SKM-1 treated with dmso at 0.1 percent for 144 hours (cell line): Measurements from ENCODE around the gene HIPK2.

Source experiments
- DNase-seq: peaks from one replicate; lab custom pipeline; 2025; ENCODE audit not compliant: unreplicated experiment; lab: John Stamatoyannopoulos, UW

Gene HIPK2

DNA sequence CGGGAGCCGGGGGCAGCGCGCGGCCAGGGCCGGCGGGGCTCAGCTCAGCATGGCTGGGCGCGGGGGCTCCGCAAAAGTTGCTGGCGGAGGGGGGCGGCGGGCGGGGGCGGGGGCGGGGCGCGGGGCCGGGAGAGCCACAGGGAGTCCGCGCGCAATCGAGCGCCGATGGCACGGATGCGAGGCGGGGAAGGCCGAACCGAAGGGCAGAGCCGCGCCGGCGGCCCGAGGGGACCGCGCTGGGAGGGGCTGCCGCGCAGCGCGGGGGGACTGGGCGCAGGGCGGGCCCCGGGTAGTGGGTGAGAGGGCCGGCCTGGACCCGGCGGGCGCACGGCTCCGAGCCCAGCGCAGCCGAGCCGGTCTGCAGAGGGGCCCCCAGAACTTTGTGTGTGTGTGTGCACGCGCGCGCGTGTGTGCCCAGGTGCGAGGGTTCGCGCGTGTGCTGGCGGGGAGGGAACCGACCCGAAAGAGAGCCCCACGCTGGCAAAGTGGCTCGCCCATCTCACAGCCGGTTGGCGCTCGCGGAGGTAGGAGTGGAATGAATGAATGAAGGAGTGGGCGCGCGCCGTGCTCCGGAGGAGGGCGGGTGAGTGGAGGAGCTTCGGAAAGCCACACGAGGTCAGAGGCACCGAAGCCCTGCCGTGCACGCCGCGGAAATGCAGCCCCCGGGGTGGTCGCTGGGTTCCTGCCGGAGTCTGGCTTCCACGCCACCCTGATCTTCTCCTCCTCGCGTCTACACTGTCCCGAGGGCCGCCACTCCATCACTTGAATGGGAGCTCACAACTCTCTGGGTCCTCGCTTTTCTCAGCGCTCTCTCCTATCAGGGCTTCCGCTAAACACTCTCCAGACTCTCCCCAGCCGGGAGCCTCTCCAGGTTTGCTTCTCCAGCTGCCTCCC, at the start of gene HIPK2:
HIPK2 (minus strand) TSS at position 51 of the 894 bp plus-strand sequence. CDS start 375 bp downstream, outside the sequence.
- peak; percentile 19 for DNase-seq

DNA sequence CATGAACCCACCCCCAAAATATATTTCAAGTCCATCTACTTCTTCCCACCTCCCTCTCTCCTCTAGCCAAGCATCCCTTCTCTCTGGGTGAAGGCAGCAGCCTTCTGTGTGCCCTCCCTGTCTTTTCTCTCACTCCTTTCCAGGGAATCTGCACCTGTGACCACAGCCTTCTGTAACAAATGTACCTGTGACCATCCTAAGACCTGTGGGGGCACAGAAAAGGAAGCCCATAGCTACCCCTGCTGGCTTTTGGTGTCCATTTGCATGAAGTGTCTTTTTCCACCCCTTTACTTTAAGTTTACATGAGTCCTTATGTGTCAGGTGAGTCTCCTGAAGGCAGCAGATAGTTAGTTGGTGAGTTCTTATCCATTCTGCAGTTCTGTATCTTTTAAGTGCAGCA, 49.2 kb upstream of the HIPK2 start:
- no peak for DNase-seq

DNA sequence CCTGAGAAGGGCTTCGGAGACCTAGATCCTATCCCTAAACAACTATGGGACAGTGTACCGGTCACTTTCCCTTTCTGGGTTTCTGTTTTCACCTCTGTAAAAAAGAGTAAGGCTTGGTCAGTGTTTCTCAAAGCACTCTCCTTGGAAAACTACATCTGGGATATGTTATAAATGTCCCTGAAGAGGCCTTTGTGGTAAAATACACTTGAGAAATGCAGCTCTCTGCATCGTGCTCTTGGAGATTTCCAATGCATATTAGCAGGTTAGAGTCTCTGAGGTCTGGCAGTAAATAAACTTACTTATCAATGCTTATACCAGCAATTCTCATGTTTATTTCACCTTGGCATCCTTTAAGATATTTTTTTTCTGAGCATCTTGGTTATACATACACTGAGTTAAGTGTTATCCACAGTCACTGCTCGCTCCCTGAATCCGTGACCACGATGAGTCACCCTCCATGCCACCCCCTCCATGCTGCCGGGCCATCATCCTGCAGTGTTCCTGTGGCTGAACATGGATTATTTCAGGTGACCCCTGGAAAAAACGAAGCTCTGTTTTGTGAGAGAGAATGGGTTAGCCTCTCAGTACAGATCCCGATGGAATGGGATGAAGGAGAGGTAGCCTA, 48.0 kb upstream of the HIPK2 start:
- DNase-seq = no peak

DNA sequence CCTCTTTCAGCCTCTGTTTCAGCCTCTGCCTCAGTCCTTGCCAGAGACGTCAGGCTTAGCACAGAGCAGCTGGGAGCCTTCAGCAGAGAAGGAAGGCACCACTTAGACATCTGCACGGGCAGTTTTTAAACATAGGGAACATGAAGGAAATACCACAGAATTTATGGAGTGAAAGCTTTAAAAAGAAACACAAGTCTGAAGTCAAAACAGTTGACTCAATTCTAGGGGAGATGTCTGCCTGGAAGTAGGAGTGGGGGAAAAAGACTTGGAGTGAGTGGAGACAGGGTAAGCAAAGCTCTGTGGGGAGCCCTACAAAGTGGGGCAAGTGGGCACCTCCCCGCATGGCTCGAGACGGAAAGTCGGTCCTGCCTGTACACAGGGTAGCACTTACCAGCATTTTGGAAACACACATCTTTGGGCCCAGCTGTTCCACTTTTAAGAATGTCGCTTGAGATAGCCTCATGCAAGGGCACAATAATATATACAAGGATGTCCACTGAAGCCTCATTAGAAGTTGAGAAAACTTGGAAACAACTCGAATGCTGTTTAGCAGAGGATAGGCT, 46.2 kb upstream of the HIPK2 start:
- no peak for DNase-seq

DNA sequence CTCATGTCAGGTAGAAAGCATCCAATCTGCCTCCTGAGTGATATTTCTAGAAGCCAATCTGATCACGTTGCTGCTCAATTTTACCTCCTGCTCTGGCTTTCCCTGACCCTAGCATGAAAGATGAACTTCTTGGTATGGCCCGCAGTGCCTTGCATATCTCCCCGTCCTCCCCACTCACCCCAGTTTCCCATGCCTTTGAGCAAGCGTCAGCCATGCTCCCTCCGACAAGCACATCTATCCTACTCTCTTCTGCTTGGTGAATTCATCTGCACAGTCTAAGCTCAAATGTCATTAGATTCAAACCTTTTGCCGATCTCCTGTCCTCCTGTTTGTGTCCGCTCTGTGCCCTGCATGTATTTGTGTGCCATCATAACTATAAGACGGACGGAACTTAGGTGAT, 45.1 kb upstream of the HIPK2 start:
- DNase-seq = no peak

DNA sequence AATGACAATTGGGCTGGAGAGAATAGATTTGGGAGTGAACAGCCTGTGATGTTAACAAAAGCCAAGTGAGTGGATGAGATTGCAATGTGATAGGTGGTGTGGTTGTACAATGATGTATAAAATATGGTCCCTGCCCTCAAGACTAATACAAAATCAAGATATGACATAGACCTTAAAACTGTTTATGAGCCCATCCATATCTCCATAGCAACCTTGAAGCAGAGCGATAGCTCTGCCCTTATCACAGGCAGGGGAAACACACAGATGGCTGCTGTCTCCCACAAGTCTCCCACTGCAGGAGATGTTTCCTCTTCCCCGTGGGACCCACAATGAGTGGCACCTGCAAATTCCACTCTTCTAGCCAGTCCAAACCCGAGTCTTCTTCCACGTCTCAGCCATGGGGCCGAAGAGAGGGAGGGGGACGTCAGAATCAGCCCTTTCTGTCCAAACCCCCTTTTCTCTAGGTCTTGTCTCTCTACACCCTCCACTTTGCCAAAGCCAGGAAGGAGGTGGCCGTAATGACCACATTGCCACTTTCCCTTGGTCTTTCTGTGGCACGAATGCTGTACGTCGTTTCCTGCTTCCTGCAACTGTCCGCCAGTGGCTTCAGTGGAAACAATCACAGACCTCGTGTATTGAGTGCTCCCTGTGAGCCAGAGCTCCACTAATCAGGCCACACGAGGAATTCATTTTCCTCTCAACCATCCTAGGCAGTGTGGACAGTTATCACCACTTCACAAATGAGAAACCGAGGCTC, 43.7 kb upstream of the HIPK2 start:
- no peak for DNase-seq

DNA sequence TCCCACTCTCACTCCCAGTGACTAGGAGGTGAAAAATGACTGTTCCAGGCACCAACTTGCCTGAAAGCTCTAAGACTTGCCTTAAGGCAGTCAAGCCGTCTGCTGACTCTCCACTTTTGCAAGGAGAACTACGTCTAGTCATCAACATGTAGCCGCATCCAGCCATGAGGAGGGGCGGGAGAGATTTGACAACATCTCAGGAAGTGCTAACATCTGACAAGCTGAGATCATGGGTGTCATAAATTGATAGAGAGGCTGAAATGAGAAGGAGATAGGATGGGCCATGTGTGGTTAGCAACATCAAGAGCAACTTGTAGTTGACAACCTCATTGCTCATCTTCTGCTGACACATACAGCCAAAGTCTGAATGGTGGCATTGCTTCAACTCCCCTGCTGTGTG, 42.3 kb upstream of the HIPK2 start:
- no peak for DNase-seq

DNA sequence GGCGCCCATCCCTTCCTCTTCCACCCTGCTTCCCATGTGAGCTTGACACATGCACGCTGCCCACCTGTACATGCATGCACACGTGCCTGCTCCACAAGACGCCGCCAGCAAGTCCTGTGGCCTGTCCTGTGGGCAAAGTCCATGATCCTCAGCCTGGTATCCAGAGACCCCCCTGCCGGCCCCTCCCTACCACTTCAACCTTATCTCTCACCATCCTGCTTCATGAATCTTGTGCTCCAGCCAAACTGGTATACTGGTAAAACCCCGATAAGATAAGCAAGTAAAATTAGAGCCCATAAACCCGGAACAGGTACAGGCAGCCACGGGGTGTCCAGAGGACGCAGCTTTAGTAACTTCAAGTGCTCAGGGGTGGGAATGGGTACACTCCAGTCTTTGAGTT, 39.5 kb upstream of the HIPK2 start:
- no peak for DNase-seq

DNA sequence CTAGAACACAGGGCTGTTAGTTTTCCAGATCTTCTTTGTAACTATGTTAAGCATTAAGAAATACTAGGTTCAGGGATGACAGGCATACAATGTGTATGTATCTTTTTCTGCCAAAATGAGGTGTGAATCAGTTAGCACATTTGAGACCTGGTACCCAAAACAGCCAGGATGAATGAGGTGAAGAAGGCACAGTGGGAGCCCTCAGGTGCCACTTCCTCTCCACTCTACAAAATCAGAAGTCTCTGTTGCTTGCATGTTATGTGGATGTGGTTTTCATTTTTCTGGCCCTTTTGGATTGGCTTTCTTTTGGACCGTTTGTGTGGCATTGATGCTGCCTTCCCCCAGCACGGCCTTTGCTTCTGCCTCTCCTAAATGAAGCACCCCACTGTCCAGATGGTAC, 35.9 kb upstream of the HIPK2 start:
- DNase-seq = no peak

DNA sequence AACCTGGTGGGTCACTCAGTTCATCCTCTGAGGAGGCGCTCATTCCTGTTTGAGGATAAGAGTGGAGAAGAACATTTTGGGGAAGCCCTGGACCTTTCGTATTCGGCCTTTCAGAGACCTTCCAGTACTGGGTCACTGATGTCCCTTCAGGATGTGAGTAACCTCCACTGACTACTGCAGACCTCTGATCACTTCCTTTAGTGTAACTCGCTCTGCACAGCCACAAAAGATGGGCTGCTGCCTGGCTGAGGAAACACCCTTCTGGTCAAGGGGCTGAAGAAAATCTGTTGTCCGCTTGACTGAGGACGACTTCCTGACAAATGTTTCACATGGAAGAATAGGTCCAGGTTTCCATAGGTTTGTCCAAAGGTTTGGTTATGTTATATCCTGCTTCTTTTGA, 35.4 kb upstream of the HIPK2 start:
- DNase-seq = no peak

DNA sequence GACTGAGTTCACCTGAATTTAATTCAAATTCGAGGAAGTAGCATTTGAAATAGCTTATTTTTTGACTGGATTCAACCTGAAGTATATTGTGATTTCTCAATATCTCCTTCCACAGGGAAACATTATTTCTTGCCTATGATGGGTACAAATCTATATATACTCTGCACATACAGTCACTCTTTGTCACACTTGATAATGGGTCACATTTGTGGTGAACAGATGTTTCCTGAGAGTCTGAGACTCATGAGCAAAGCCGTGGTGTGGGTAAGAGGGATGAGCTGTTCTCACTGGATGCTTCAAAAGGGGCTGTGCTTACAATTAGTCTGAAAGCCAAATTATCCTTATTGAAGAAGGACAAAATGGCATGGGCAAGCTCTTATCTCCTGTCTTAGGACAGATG, 33.3 kb upstream of the HIPK2 start:
- no peak for DNase-seq

DNA sequence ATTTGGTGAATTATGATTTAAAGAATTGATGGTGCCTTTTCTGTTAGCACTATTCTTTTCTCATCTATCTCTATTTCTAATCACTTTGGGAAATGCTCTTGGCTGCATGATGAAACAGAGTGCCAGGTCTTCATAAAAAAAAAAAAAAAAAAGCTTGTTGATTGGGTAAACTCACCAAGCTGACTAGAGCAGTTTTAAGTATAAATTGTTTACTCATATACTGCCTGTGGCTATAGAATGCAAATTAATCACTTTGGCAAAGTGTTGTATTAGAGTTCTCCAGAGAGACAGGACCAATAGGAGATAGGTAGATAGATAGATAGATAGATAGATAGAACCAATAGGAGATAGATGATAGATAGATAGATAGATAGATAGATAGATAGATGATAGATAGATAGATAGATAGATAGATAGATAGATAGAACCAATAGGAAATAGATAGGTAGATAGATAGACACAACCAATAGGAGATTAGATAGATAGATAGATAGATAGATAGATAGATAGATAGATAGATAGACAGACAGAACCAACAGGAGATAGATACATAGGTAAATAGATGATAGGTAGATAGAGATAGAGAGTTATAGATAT, 31.1 kb upstream of the HIPK2 start:
- DNase-seq = no peak

DNA sequence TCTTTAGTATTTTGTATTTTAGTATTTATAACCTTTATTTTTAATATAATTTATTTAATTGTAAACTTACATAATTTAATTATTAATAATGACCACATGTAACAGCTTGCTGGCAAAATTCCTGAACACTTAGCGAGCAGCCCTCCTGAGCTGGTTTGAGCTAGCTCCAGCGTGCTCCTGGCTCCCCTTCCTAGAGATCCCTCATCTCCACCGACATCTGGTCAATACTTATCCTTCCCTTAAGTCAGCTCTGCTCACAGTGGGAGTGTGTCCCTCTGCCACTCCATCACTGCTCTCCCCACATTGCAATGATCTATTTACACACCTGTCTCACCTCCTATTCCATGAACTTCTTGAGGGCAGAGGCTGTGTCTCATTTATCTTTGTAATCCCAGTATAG, 30.6 kb upstream of the HIPK2 start:
- no peak for DNase-seq

DNA sequence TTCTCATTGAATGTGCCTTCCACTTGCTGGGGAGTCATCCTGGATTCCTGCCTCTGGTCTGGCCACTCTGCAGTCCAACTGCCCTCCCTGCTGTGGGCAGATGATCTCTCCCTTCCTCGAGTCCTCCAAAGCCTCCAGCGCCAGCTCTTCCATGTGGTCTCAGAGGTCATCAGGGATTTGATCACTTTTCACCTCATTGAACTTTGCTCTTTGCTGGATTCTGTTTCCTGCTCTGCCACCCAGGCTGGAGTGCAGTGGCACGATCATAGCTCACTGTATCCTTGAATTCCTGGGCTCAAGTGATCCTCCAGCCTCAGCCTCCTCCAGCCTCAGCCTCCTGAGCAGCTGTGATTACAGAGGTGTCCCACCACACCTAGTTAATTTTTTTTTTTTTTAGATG, 29.2 kb upstream of the HIPK2 start:
- DNase-seq = no peak

DNA sequence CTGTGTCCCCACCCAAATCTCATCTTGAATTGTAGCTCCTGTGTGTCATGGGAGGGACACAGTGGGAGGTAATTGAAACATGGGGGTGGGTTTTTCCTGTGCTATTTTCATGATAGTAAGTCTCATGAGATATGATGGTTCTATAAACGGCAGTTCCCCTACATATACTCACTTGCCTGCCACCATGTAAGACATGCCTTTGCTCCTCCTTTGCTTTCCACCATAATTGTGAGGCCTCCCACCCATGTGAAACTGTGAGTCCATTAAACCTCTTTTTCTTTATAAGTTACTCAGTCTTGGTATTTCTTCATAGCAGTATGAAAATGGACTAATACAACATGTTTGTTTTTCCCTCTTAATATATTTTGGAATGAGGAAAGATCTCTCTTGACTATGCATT, 26.8 kb upstream of the HIPK2 start:
- no peak for DNase-seq

DNA sequence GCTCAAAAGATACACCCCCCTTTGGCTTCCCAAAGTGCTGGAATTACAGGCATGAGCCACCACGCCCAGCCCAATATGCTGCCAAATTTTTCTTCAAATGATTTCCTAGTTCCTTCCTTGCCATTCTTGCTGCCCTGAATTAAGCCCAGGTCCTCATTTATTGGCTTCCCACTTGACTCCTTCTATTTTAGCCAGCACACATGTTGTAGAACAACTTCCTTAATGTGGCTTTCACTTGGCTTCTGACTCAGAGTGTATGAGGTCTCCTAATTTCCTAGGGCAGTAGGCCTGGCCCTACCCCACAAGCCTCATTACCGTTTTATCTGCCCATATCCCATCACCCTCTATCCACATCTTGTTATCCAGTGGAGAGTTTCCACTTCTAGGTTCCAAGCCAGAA, 21.8 kb upstream of the HIPK2 start:
- peak; percentile 74 for DNase-seq

DNA sequence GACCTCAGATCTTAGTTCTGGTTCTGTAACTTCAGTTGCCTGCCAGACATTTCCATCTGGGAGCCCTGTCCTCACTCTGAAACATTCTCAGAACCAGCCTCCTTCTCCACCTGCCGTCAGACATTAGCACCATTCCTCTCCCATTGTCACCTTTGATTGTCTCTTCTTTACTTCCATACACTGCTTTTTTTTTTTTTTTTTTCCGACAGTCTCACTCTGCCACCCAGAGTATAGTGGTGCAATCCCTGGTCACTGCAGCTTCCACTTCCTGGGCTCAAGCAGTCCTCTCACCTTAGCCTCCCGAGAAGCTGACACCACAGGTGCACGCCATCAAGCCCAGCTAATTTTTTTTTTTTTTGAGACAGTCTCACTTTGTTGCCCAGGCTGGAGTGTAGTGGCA, 21.1 kb upstream of the HIPK2 start:
- DNase-seq = no peak

DNA sequence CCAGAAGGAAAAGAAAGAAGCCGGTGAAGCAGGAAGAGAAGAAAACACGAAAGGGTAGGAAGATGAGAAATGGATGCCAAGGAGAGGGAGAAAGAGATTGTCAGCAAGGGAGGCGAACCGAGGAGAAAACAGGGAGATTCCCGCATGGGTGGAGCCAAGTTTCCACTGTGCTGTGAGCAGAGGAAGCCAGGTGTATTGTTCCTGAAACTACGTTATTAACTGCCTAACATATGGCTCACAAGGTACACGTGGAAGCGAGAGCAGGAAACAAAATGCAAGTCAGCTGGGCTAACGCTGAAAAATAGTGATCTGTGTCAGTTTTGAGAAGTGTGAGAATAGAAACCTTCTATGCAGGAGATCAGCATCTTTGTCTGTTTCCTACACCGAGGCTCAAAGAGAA, 20.4 kb upstream of the HIPK2 start:
- no peak for DNase-seq

DNA sequence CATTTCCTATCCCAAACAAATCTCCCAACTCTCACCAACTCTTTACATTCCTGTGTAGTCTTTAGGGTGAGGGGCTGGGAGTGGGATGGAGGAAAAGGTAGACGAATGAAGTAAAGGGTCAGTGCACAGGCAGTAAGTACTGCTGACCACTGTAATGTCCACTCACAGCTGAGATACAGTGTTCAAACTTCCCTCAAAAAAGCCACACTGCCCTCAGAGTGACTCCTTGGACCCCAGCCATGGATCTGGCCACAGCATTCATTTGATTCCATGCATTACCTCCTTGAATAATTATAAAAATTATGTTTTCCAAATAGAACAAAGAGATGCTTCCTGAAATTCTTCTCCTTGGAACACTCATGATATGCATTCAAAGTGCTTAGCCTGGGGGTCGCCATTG, 19.8 kb upstream of the HIPK2 start:
- DNase-seq = no peak

DNA sequence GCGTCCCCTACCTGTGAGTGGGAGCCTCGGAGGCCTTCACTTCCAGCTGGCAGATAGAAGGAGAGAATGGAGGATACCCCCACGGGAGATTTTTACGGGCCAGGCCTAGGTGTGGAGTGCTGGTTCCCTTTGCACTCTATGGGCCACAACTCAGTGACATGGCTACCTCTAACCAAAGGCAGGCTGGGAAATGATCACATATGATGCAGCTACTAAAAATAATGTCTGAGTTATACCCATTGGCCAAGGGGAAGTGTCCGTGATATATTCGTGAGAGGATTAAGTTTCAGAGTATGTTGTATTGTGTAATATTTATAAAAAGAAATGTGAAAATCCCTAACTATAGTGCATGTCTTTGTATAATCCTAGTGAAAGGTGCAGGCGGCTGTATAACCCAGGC, 13.5 kb upstream of the HIPK2 start:
- no peak for DNase-seq

DNA sequence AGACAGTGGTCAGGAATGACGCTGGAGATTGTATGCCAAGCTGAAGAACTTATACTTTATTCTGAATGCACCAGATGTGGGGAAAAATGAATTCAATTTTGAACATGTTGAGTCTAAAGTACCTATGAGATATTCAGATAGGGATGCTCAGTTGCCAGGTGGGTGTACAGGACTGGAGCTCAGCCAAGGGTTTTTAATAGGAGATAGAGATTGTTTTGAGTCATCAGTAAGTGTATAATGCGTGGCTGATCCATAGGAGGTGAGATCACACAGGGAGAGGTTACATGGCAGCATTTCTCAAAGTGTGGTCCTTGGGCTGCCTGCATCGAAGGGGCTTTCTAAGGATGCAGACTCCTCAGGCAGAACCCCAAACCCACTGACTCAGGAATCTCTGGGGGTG, 6.8 kb upstream of the HIPK2 start:
- DNase-seq = no peak
